ENCODE measurements around the gene SHROOM4. TPM values are rescaled to one million over a fixed set of nuclear protein-coding genes. Genes with fewer than 3 reads are reported as not detected.

SHROOM4 gene
- total RNA-seq, 2 experiments from 2014 or later, result not detected

DNA sequence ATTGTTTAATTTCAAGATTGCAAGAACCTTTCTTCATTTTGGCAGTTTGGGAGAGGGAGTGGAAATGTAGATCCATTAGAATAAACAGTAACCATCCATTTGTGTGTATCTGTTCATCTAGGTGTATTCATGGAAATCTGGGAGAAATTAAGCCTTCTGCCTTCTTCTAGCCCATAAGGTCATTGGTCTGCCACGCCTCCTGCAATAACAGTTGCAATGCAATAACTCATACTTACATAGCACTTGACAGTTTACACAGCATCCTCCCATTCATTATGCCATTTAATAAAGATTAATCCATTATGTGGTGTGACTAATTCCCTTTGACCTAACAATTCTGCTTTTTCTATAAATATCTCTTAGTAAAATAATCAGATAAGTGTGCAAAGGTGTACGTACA is 42.6 kb downstream of the SHROOM4 start:
- DNase-seq, result no peak
- no peaks in the 10 kb centered on the region for H3K36me3 Mint-ChIP-seq (ENCODE audit: low read depth)
- H3K4me1 Mint-ChIP-seq (ENCODE audit: low read depth), result no peaks in the 10 kb centered on the region
- CTCF ChIA-PET, result no interaction called here
- no peak overlapping the region for H3K4me3 Mint-ChIP-seq
- H3K27ac Mint-ChIP-seq, result no peak overlapping the region
- H3K27me3 Mint-ChIP-seq (ENCODE audit: low read depth), result no peaks in the 10 kb centered on the region
- intact Hi-C loops (cut with micrococcal nuclease), result no loop called here
- no peaks in the 10 kb centered on the region for H3K9me3 Mint-ChIP-seq

- Mint-ChIP-seq H3K4me3 (no peak overlapping the region), H3K27me3 (ENCODE audit: low read depth) (no peaks in the 10 kb centered on the region), H3K27ac (no peak overlapping the region), H3K4me1 (ENCODE audit: low read depth) (no peaks in the 10 kb centered on the region), H3K9me3 (no peaks in the 10 kb centered on the region), H3K36me3 (ENCODE audit: low read depth) (no peaks in the 10 kb centered on the region)
- CTCF ChIA-PET, result no interaction called here
- intact Hi-C loops (cut with micrococcal nuclease), result no loop called here
- DNase-seq, result no peak
These were observed 43.3 kb downstream of the SHROOM4 start for GRCh38 chrX:50770702-50771101.

- H3K4me1 Mint-ChIP-seq (ENCODE audit: low read depth), result no peaks in the 10 kb centered on the region
- H3K27me3 Mint-ChIP-seq (ENCODE audit: low read depth), result peaks cover 3% of the 10 kb centered on the region
- no peaks in the 10 kb centered on the region for H3K9me3 Mint-ChIP-seq
- intact Hi-C loops (cut with micrococcal nuclease), result no loop called here
- H3K36me3 Mint-ChIP-seq (ENCODE audit: low read depth), result no peaks in the 10 kb centered on the region
- no peak for DNase-seq
- H3K27ac Mint-ChIP-seq, result no peak overlapping the region
- H3K4me3 Mint-ChIP-seq, result no peak overlapping the region
- CTCF ChIA-PET, result no interaction called here
These were observed 44.5 kb downstream of the SHROOM4 start for GRCh38 chrX:50769389-50770063.

GRCh38 chrX:50768801-50769200 is 45.2 kb downstream of the SHROOM4 start:
- H3K9me3 Mint-ChIP-seq, result no peaks in the 10 kb centered on the region

GRCh38 chrX:50765986-50766385 is 48.0 kb downstream of the SHROOM4 start:
- intact Hi-C loops (cut with micrococcal nuclease), result no loop called here
- CTCF ChIA-PET, result no interaction called here
- H3K27ac Mint-ChIP-seq, result no peak overlapping the region

More at GRCh38 chrX:50768801-50769200, 45.2 kb downstream of the SHROOM4 start:
- Mint-ChIP-seq H3K4me1 (ENCODE audit: low read depth) (no peaks in the 10 kb centered on the region), H3K36me3 (ENCODE audit: low read depth) (no peaks in the 10 kb centered on the region), H3K4me3 (no peak overlapping the region), H3K27ac (no peak overlapping the region), H3K27me3 (ENCODE audit: low read depth) (peaks cover 3% of the 10 kb centered on the region)
- intact Hi-C loops (cut with micrococcal nuclease), result no loop called here
- no peak for DNase-seq
- CTCF ChIA-PET, result no interaction called here

GRCh38 chrX:50762578-50762977 is 51.4 kb downstream of the SHROOM4 start:
- DNase-seq, result no peak
- CTCF ChIA-PET, result no interaction called here
- Mint-ChIP-seq H3K9me3 (no peaks in the 10 kb centered on the region), H3K27ac (no peak overlapping the region), H3K36me3 (ENCODE audit: low read depth) (no peaks in the 10 kb centered on the region), H3K27me3 (ENCODE audit: low read depth) (peaks cover 3% of the 10 kb centered on the region), H3K4me3 (no peak overlapping the region), H3K4me1 (ENCODE audit: low read depth) (no peaks in the 10 kb centered on the region)
- intact Hi-C loops (cut with micrococcal nuclease), result no loop called here

More at GRCh38 chrX:50765986-50766385, 48.0 kb downstream of the SHROOM4 start:
- H3K4me1 Mint-ChIP-seq (ENCODE audit: low read depth), result no peaks in the 10 kb centered on the region
- no peaks in the 10 kb centered on the region for H3K36me3 Mint-ChIP-seq (ENCODE audit: low read depth)
- no peak overlapping the region for H3K4me3 Mint-ChIP-seq
- no peaks in the 10 kb centered on the region for H3K9me3 Mint-ChIP-seq
- H3K27me3 Mint-ChIP-seq (ENCODE audit: low read depth), result peaks cover 3% of the 10 kb centered on the region
- no peak for DNase-seq

DNA sequence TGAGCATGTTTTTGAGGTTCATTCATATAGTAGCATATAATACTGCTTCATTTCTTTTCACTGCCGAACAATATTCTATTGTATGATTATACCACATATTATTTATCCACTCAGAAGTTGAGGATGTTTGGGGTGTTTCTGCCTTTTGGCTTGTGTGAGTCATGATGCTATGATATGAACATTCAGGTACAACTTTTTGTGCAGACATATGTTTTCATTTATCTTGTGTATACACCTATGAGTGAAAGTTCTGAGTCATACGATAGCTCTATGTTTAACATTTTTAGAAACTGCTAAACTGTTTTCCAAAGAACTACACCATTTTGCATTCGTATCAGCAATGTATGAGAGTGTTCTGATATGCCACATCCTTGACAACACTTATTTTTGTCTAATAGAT is 57.7 kb downstream of the SHROOM4 start:
- DNase-seq, result no peak
- CTCF ChIA-PET, result no interaction called here
- Mint-ChIP-seq H3K4me3 (no peak overlapping the region), H3K27ac (no peak overlapping the region), H3K36me3 (ENCODE audit: low read depth) (no peaks in the 10 kb centered on the region), H3K27me3 (ENCODE audit: low read depth) (no peaks in the 10 kb centered on the region), H3K9me3 (no peaks in the 10 kb centered on the region), H3K4me1 (ENCODE audit: low read depth) (no peaks in the 10 kb centered on the region)
- intact Hi-C loops (cut with micrococcal nuclease), result no loop called here

DNA sequence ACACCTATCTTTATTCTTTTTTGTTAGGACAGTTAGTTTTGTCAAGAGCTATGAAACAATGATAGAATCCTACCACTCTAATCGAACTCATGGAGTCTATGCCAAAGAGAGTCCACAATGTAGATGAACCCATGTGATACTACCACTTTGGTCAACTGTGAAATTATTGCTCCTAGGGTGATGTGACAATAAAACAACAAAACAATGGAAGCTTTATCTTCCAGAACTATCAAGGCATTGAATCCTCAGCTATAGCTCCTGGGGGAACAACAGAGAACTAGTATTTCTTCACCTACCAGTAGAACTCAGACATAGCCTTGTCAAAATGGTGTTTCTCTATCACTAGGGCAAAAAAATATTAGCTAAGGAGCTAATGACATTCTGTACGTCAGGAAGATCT is 62.9 kb downstream of the SHROOM4 start:
- H3K4me3 Mint-ChIP-seq, result no peak overlapping the region
- no peaks in the 10 kb centered on the region for H3K9me3 Mint-ChIP-seq
- DNase-seq, result no peak
- CTCF ChIA-PET, result interaction anchor here (0.6 to 1.1 kb wide), 2 partner anchors 238 to 323 kb away, joined by 3 read pairs; no protein-coding TSS in a partner anchor
- peaks cover 7% of the 10 kb centered on the region for H3K27me3 Mint-ChIP-seq (ENCODE audit: low read depth)
- intact Hi-C loops (cut with micrococcal nuclease), result no loop called here
- no peak overlapping the region for H3K27ac Mint-ChIP-seq
- H3K36me3 Mint-ChIP-seq (ENCODE audit: low read depth), result no peaks in the 10 kb centered on the region
- H3K4me1 Mint-ChIP-seq (ENCODE audit: low read depth), result no peaks in the 10 kb centered on the region

GRCh38 chrX:50747471-50747900 is 66.5 kb downstream of the SHROOM4 start:
- no peaks in the 10 kb centered on the region for H3K36me3 Mint-ChIP-seq (ENCODE audit: low read depth)
- no peaks in the 10 kb centered on the region for H3K9me3 Mint-ChIP-seq
- no peaks in the 10 kb centered on the region for H3K4me1 Mint-ChIP-seq (ENCODE audit: low read depth)
- CTCF ChIA-PET, result interaction anchor here (1.1 to 1.4 kb wide), 4 partner anchors 16 to 240 kb away, joined by 3 to 4 read pairs (median 3); no protein-coding TSS in a partner anchor
- intact Hi-C loops (cut with micrococcal nuclease), result loop anchor here (2.0 kb wide), 1 partner anchor 241 kb away; no protein-coding TSS in a partner anchor
- no peak overlapping the region for H3K27ac Mint-ChIP-seq
- H3K4me3 Mint-ChIP-seq, result no peak overlapping the region
- H3K27me3 Mint-ChIP-seq (ENCODE audit: low read depth), result peaks cover 9% of the 10 kb centered on the region
- peak; percentile 15 for DNase-seq

DNA sequence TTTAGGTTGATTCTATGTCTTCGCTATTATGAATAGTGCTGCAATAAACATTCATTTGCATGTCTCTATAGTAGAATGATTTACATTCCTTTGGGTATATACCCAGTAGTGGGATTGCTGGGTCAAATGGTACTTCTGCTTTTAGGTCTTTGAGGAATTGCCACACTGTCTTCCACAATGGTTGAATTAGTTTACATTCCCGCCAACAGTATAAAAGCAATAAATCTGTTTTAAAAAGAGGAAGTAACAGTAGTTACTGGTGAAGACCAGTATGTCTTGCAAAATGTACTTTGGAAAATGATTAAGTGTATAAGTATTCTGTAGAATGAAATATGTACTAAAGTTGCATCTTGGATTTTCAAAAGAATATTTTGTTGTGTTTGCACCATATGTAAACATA is 77.3 kb downstream of the SHROOM4 start:
- CTCF ChIA-PET, result no interaction called here
- DNase-seq, result no peak
- intact Hi-C loops (cut with micrococcal nuclease), result no loop called here
- H3K4me3 Mint-ChIP-seq, result no peak overlapping the region
- H3K27me3 Mint-ChIP-seq (ENCODE audit: low read depth), result peaks cover 6% of the 10 kb centered on the region
- H3K4me1 Mint-ChIP-seq (ENCODE audit: low read depth), result no peaks in the 10 kb centered on the region
- H3K36me3 Mint-ChIP-seq (ENCODE audit: low read depth), result no peaks in the 10 kb centered on the region
- no peak overlapping the region for H3K27ac Mint-ChIP-seq
- no peaks in the 10 kb centered on the region for H3K9me3 Mint-ChIP-seq

- DNase-seq, result no peak
- H3K4me1 Mint-ChIP-seq (ENCODE audit: low read depth), result no peaks in the 10 kb centered on the region
- no peak overlapping the region for H3K27ac Mint-ChIP-seq
- peaks cover 4% of the 10 kb centered on the region for H3K27me3 Mint-ChIP-seq (ENCODE audit: low read depth)
- intact Hi-C loops (cut with micrococcal nuclease), result no loop called here
- H3K9me3 Mint-ChIP-seq, result no peaks in the 10 kb centered on the region
- no peak overlapping the region for H3K4me3 Mint-ChIP-seq
- H3K36me3 Mint-ChIP-seq (ENCODE audit: low read depth), result no peaks in the 10 kb centered on the region
- CTCF ChIA-PET, result no interaction called here
These were observed 87.7 kb downstream of the SHROOM4 start for GRCh38 chrX:50726296-50726695.

DNA sequence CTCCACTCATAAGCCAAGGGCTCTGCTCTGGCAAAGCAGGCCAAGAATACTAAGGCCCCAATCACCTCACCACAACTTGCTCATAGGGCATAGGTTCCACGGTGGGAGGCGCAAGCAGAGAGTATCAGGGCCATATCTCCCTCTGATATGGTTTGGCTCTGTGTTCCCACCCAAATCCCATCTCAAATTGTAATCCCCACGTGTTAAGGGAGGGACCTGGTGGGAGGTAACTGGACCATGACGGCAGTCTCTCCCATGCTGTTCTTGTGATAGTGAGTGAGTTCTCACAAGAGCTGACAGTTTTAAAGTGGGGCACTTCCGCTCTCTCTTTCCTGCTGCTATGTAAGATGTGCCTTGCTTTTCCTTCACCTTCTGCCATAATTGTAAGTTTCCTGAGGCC is 88.7 kb downstream of the SHROOM4 start:
- Mint-ChIP-seq H3K27ac (no peak overlapping the region), H3K4me3 (no peak overlapping the region), H3K27me3 (ENCODE audit: low read depth) (peaks cover 4% of the 10 kb centered on the region), H3K4me1 (ENCODE audit: low read depth) (no peaks in the 10 kb centered on the region), H3K9me3 (no peaks in the 10 kb centered on the region), H3K36me3 (ENCODE audit: low read depth) (no peaks in the 10 kb centered on the region)
- intact Hi-C loops (cut with micrococcal nuclease), result no loop called here
- DNase-seq, result no peak
- CTCF ChIA-PET, result interaction anchor here (1.2 kb wide), 1 partner anchor 34 kb away, joined by 4 read pairs; no protein-coding TSS in a partner anchor

GRCh38 chrX:50723006-50723405 is 91.0 kb downstream of the SHROOM4 start:
- intact Hi-C loops (cut with micrococcal nuclease), result no loop called here
- H3K27ac Mint-ChIP-seq, result no peak overlapping the region
- no peaks in the 10 kb centered on the region for H3K36me3 Mint-ChIP-seq (ENCODE audit: low read depth)
- no peak overlapping the region for H3K4me3 Mint-ChIP-seq
- no peaks in the 10 kb centered on the region for H3K4me1 Mint-ChIP-seq (ENCODE audit: low read depth)
- DNase-seq, result no peak
- no peaks in the 10 kb centered on the region for H3K27me3 Mint-ChIP-seq (ENCODE audit: low read depth)
- H3K9me3 Mint-ChIP-seq, result no peaks in the 10 kb centered on the region
- CTCF ChIA-PET, result no interaction called here

Measured in activated naive CD4-positive, alpha-beta T cell treated with anti-CD3 and anti-CD28 coated beads for 36 hours (primary cell).